Uterus (tissue), 4 donors: ENCODE measurements around the gene EFNB1. TPM values are rescaled to one million over a fixed set of nuclear protein-coding genes. Genes with fewer than 3 reads are reported as not detected.

ENCODE experiments used
- DNase-seq, 2 donors: peaks; one replicate each; pipeline ENCODE4 v3.0.0-alpha.2; 2019 to 2020
- H3K27ac ChIP-seq, 2 donors: fragments of 200-600 bp; sonication (generic); 1 replicate in 1 of 2; 2 replicates in 1 of 2; pipeline ENCODE4 v1.5.1; 2016 to 2018
- H3K27me3 ChIP-seq, 2 donors: fragments of 200-600 bp; sonication (generic); one replicate each; pipeline ENCODE4 v1.5.1; 2018 to 2019; ENCODE audit warnings: control low read depth in 1 of 2
- H3K36me3 ChIP-seq, 2 donors: fragments of 200-600 bp; sonication (generic); one replicate each; pipeline ENCODE4 v1.5.1; 2019; ENCODE audit warnings: control low read depth in 1 of 2
- H3K4me1 ChIP-seq, 2 donors: fragments of 200-600 bp; sonication (generic); one replicate each; pipeline ENCODE4 v1.5.1; 2018 to 2019; ENCODE audit warnings: control low read depth in 1 of 2
- H3K4me3 ChIP-seq, 2 donors: fragments of 200-600 bp; sonication (generic); 1 replicate in 1 of 2; 2 replicates in 1 of 2; pipeline ENCODE4 v1.5.1; 2018 to 2019; ENCODE audit warnings: mild to moderate bottlenecking in 1 of 2
- H3K9me3 ChIP-seq, 2 donors: fragments of 200-600 bp; sonication (generic); one replicate each; pipeline ENCODE4 v1.5.1; 2019; ENCODE audit warnings: control low read depth in 1 of 2
- CTCF ChIP-seq, 4 experiments: fragments of 200-600 bp in 2 of 4; fragments of 450-650 bp in 2 of 4; sonication (generic) in 2 of 4; IDR thresholded peaks; one replicate each; pipeline ENCODE4 v1.5.1; 2016 to 2019; ENCODE audit warnings: antibody characterized with exemption in 4 of 4, mild to moderate bottlenecking in 2 of 4, moderate library complexity in 1 of 4
- POLR2A ChIP-seq, 2 donors: fragments of 450-650 bp; IDR thresholded peaks; one replicate each; pipeline ENCODE4 v1.6.1; 2016; ENCODE audit warnings: antibody characterized with exemption in 2 of 2, mild to moderate bottlenecking in 1 of 2, moderate library complexity in 1 of 2
- intact Hi-C: fragments of 100-400 bp; cut with DNase I; formaldehyde crosslinking; loops from one replicate; pipeline ENCODE4 v1.15.1; 2023; ENCODE audit warnings: low total_unique reads
- total RNA-seq, 4 donors: library from RNA; depleted of rRNA in 3 of 4; stranded (reverse); fragments of >200 nt in 3 of 4; gene quantifications; one replicate each; pipeline versions ENCODE4 v1.1.0 to v1.2.4, GENCODE V29; 2014 to 2023
- donor health status: DM: yes; HTN: yes; CAD: no.

The EFNB1 gene
- total RNA-seq, 4 donors from 2014 or later, result 8.8 to 59.1 (median 28.7) TPM

- intact Hi-C loops, result no loop called here
- H3K27me3 ChIP-seq, result no peaks in the 10 kb centered on the region
These were observed 15.2 kb downstream of the EFNB1 start for GRCh38 chrX:68843992-68844391.

GRCh38 chrX:68844581-68844980 is 15.8 kb downstream of the EFNB1 start:
- DNase-seq, result no peak
- Histone ChIP-seq H3K4me1 (no peaks in the 10 kb centered on the region), H3K27ac (no peak overlapping the region), H3K27me3 (no peaks in the 10 kb centered on the region), H3K4me3 (no peak overlapping the region), H3K36me3 (no peaks in the 10 kb centered on the region), H3K9me3 (no peaks in the 10 kb centered on the region)
- TF ChIP-seq POLR2A (IDR thresholded peaks at IDR 0.05), result no peak
- TF ChIP-seq CTCF (IDR thresholded peaks at IDR 0.05), result no peak
- intact Hi-C loops, result no loop called here

More at GRCh38 chrX:68843992-68844391, 15.2 kb downstream of the EFNB1 start:
- Histone ChIP-seq H3K4me1 (no peaks in the 10 kb centered on the region), H3K36me3 (no peaks in the 10 kb centered on the region), H3K27ac (no peak overlapping the region), H3K4me3 (no peak overlapping the region), H3K9me3 (no peaks in the 10 kb centered on the region)
- no peak for DNase-seq
- TF ChIP-seq CTCF (IDR thresholded peaks at IDR 0.05), result no peak

- no peak overlapping the region for H3K27ac ChIP-seq
- H3K36me3 ChIP-seq, result no peaks in the 10 kb centered on the region
- H3K27me3 ChIP-seq, result no peaks in the 10 kb centered on the region
- H3K9me3 ChIP-seq, result no peaks in the 10 kb centered on the region
- no peak for DNase-seq
- no peak for TF ChIP-seq CTCF (IDR thresholded peaks at IDR 0.05)
- TF ChIP-seq POLR2A (IDR thresholded peaks at IDR 0.05), result no peak
- H3K4me1 ChIP-seq, result no peaks in the 10 kb centered on the region
- intact Hi-C loops, result no loop called here
- H3K4me3 ChIP-seq, result no peak overlapping the region
These were observed 17.7 kb downstream of the EFNB1 start for GRCh38 chrX:68846536-68846935.

GRCh38 chrX:68847172-68847571 is 18.4 kb downstream of the EFNB1 start:
- no peak overlapping the region for H3K27ac ChIP-seq

More at GRCh38 chrX:68847172-68847571, 18.4 kb downstream of the EFNB1 start:
- Histone ChIP-seq H3K9me3 (no peaks in the 10 kb centered on the region), H3K4me3 (no peak overlapping the region), H3K27me3 (no peaks in the 10 kb centered on the region), H3K4me1 (no peaks in the 10 kb centered on the region), H3K36me3 (no peaks in the 10 kb centered on the region)
- no peak for TF ChIP-seq CTCF (IDR thresholded peaks at IDR 0.05)
- TF ChIP-seq POLR2A (IDR thresholded peaks at IDR 0.05), result no peak
- DNase-seq, result no peak
- intact Hi-C loops, result no loop called here
